GM21737 (cell line): ENCODE results near the gene PCLAF.
"Not testable (repeated sequence)": the region's sequence is repeated elsewhere in the genome, so short reads cannot be mapped to it uniquely, and the experiment has no call there.

Experiments used
- ATAC-seq: cut with Tn5 transposase; IDR thresholded peaks from one replicate; pipeline ENCODE4 v1.9.1; 2021; ENCODE audit warnings: mild to moderate bottlenecking, moderate library complexity; ENCODE audit not compliant: unreplicated experiment

Gene PCLAF

GRCh38 chr15:64381000-64381751 is at the start of gene PCLAF:
PCLAF (minus strand) TSS chr15:64381441; CDS start chr15:64381371, 70 bp downstream.
- ATAC-seq: peak; percentile 94

- peak; percentile 55 for ATAC-seq
These were observed 48.9 kb upstream of the PCLAF start for GRCh38 chr15:64430000-64430735.

- no peak for ATAC-seq
These were observed 48.2 kb upstream of the PCLAF start for GRCh38 chr15:64429448-64429847.

GRCh38 chr15:64426845-64427465 is 45.7 kb upstream of the PCLAF start:
- ATAC-seq: no peak

GRCh38 chr15:64425221-64425620 is 44.0 kb upstream of the PCLAF start:
- ATAC-seq: no peak

- ATAC-seq: no peak
These were observed 42.7 kb upstream of the PCLAF start for GRCh38 chr15:64423970-64424369.

- ATAC-seq: no peak
These were observed 41.5 kb upstream of the PCLAF start for GRCh38 chr15:64422697-64423096.

GRCh38 chr15:64412216-64412615 is 31.0 kb upstream of the PCLAF start:
- ATAC-seq: no peak

GRCh38 chr15:64400583-64400982 is 19.3 kb upstream of the PCLAF start:
- no peak for ATAC-seq

- no peak for ATAC-seq
These were observed 17.3 kb upstream of the PCLAF start for GRCh38 chr15:64398575-64398974.

GRCh38 chr15:64396789-64397188 is 15.5 kb upstream of the PCLAF start:
- ATAC-seq: no peak

- ATAC-seq: not testable (repeated sequence)
These were observed 11.2 kb upstream of the PCLAF start for GRCh38 chr15:64392471-64392870.

GRCh38 chr15:64389036-64389435 is 7.8 kb upstream of the PCLAF start:
- no peak for ATAC-seq

GRCh38 chr15:64387562-64388168 is 6.4 kb upstream of the PCLAF start, which contains the start of gene TRIP4:
TRIP4 (plus strand) TSS chr15:64387836; CDS start chr15:64387864, 28 bp downstream.
- ATAC-seq: peak; percentile 96

- ATAC-seq: no peak
These were observed 5.0 kb upstream of the PCLAF start for GRCh38 chr15:64386291-64386690.

- ATAC-seq: no peak
These were observed 2.5 kb upstream of the PCLAF start for GRCh38 chr15:64383760-64384159.

- not testable (repeated sequence) for ATAC-seq
These were observed 941 bp downstream of the PCLAF start for GRCh38 chr15:64380130-64380870.

GRCh38 chr15:64379216-64379960 is 1.9 kb downstream of the PCLAF start:
- ATAC-seq: no peak

- no peak for ATAC-seq
These were observed 7.9 kb downstream of the PCLAF start for GRCh38 chr15:64373360-64373759.

- not testable (repeated sequence) for ATAC-seq
These were observed 9.9 kb downstream of the PCLAF start for GRCh38 chr15:64371383-64371782.
